HepG2 (cell line): ENCODE results near the gene STYX. TPM values are rescaled to one million over a fixed set of nuclear protein-coding genes. Genes with fewer than 3 reads are reported as not detected.

Experiments used
- ATAC-seq: fragments of 200-7000 bp; cut with Tn5 transposase; 3 replicates; pipeline ENCODE4 v1.9.1; 2020; ENCODE audit warnings: mild to moderate bottlenecking, moderate library complexity
- BruUV-seq: library from RNA; stranded (reverse); fragments of 400-500 nt; replicated peaks from 2 replicates; lab custom pipeline; 2021; lab: Mats Ljungman, UMichigan
- CTCF ChIA-PET: fragments of 300-600 bp; formaldehyde crosslinking; extraction: SDS; loops from one replicate; lab custom pipeline; 2021; ENCODE audit warnings: low total read pairs, inconsistent platforms, low intra/inter-chr PET ratio; lab: Yijun Ruan, JAX
- POLR2A ChIA-PET: fragments of 350-600 bp; sonication (Branson Sonifier 250); formaldehyde crosslinking; loops from one replicate; lab custom pipeline; 2020; ENCODE audit warnings: antibody characterized with exemption, inconsistent platforms; lab: Yijun Ruan, JAX
- DNase-seq: peaks from one replicate; pipeline ENCODE4 v3.0.0-alpha.2; 2015; ENCODE audit warnings: low spot score
- FAIRE-seq: peaks from 3 replicates; lab custom pipeline; 2011; peaks lifted over from hg19 to GRCh38; lab: Jason Lieb, UNC
- H2AFZ ChIP-seq: one replicate; pipeline ENCODE4 v1.6.1; 2011; ENCODE audit warnings: low read length, inconsistent platforms
- H3K27ac ChIP-seq: fragments of 300-600 bp; 3 replicates; pipeline ENCODE4 v1.8.0; 2011; ENCODE audit warnings: mixed run types, mild to moderate bottlenecking, mixed read lengths, low read length, inconsistent platforms; ENCODE audit not compliant: insufficient read depth; ENCODE audit errors: extremely low read length
- H3K27me3 ChIP-seq, 2 experiments: fragments of 200-600 bp in 1 of 2; 2 replicates in 1 of 2; 3 replicates in 1 of 2; pipeline versions ENCODE4 v1.6.0 to v1.8.0; 2011; ENCODE audit warnings: low read length in 2 of 2, mild to moderate bottlenecking in 2 of 2, moderate library complexity in 2 of 2, inconsistent platforms in 1 of 2; ENCODE audit not compliant: insufficient read depth in 2 of 2, control insufficient read depth in 1 of 2
- H3K36me3 ChIP-seq, 2 experiments: fragments of 200-600 bp in 1 of 2; replicated peaks in 1 of 2; 2 replicates in 1 of 2; 3 replicates in 1 of 2; pipeline versions ENCODE4 v1.5.1 to v1.8.0; 2011; ENCODE audit warnings: low read length in 2 of 2, inconsistent platforms in 1 of 2; ENCODE audit not compliant: insufficient read depth in 2 of 2, control insufficient read depth in 1 of 2
- H3K4me1 ChIP-seq: 2 replicates; pipeline ENCODE4 v1.5.1; 2012; ENCODE audit warnings: low read length, inconsistent platforms; ENCODE audit not compliant: insufficient read depth
- H3K4me2 ChIP-seq: 2 replicates; pipeline ENCODE4 v1.6.0; 2011; ENCODE audit warnings: low read depth, low read length, inconsistent platforms
- H3K4me3 ChIP-seq, 3 experiments: fragments of 200-600 bp in 1 of 3; sonication (generic), shearing (Covaris generic) in 1 of 3; replicated peaks in 1 of 3; 2 replicates each; pipeline ENCODE4 v1.5.1; 2011 to 2016; ENCODE audit warnings: low read length in 3 of 3, inconsistent platforms in 2 of 3, low read depth in 2 of 3, mild to moderate bottlenecking in 2 of 3, control low read depth in 1 of 3, mixed read lengths in 1 of 3; ENCODE audit not compliant: insufficient read depth in 1 of 3
- H3K79me2 ChIP-seq: one replicate; pipeline ENCODE4 v1.6.1; 2011; ENCODE audit warnings: low read length, inconsistent platforms; ENCODE audit not compliant: insufficient read depth
- H3K9ac ChIP-seq: 2 replicates; pipeline ENCODE4 v1.6.0; 2011; ENCODE audit warnings: mild to moderate bottlenecking, low read depth, low read length, inconsistent platforms; ENCODE audit not compliant: insufficient read depth
- H3K9me3 ChIP-seq: 2 replicates; pipeline ENCODE4 v1.5.1; 2012; ENCODE audit warnings: mild to moderate bottlenecking, low read length
- H4K20me1 ChIP-seq: 2 replicates; pipeline ENCODE4 v1.6.0; 2011; ENCODE audit warnings: inconsistent platforms, mild to moderate bottlenecking, low read length, moderate library complexity; ENCODE audit not compliant: insufficient read depth
- PRDM15 ChIP-seq: sonication (generic); formaldehyde crosslinking; IDR thresholded peaks from 2 replicates; pipeline ENCODE4 v1.4.0; 2020; ENCODE audit warnings: missing genetic modification reagents
- RNF2 ChIP-seq: fragments of 450-650 bp; conservative IDR thresholded peaks from 2 replicates; pipeline ENCODE4 v1.6.1; 2016; ENCODE audit warnings: low read depth
- SIN3B ChIP-seq: fragments of 150-350 bp; IDR thresholded peaks from 2 replicates; pipeline ENCODE4 v1.6.1; 2014; ENCODE audit warnings: low read length
- TERF1 ChIP-seq: sonication (generic); formaldehyde crosslinking; IDR thresholded peaks from 2 replicates; pipeline ENCODE4 v1.8.0; 2022; ENCODE audit warnings: mild to moderate bottlenecking, missing genetic modification reagents, moderate library complexity
- TRIM22 ChIP-seq: fragments of 450-650 bp; IDR thresholded peaks from 2 replicates; pipeline ENCODE4 v1.6.1; 2017
- ZNF275 ChIP-seq: sonication (generic); formaldehyde crosslinking; IDR thresholded peaks from 2 replicates; pipeline ENCODE4 v1.8.0; 2022; ENCODE audit warnings: missing genetic modification reagents, mild to moderate bottlenecking, inconsistent platforms, borderline replicate concordance
- ZUFSP ChIP-seq: sonication (generic); formaldehyde crosslinking; IDR thresholded peaks from 2 replicates; pipeline ENCODE4 v1.9.0; 2021; ENCODE audit warnings: missing genetic modification reagents, mild to moderate bottlenecking, borderline replicate concordance
- WGBS: methylation state at CpG from one replicate; pipeline ENCODE4 v1.1.6; 2017; ENCODE audit warnings: low lambda C conversion rate; 5-methylcytosine and 5-hydroxymethylcytosine counted together
- in situ Hi-C: cut with HindIII; loops from 2 replicates; pipeline ENCODE4 v1.10.0; 2017; ENCODE audit warnings: low pct_unique_long_range_greater_than_20kb; ENCODE audit not compliant: extremely low pct_ligation_motif_present
- intact Hi-C: fragments of 100-400 bp; cut with micrococcal nuclease; formaldehyde crosslinking; loops from one replicate; pipeline ENCODE4 v1.10.0; 2022; ENCODE audit not compliant: unreplicated experiment
- polyA plus RNA-seq, 8 experiments: library from polyadenylated mRNA; depleted of rRNA in 3 of 8; stranded (reverse) in 7 of 8; unstranded in 1 of 8; fragments of >200 nt; fragmentation: Illumina TruSeq in 4 of 8; extraction: Trizol in 4 of 8; gene quantifications; 2 replicates each; pipeline versions ENCODE4 v1.2.1 to v1.2.3, GENCODE V29; 2011 to 2016; ENCODE audit warnings: low read depth in 4 of 8, missing spikeins in 1 of 8, mixed read lengths in 1 of 8; ENCODE audit not compliant: insufficient read depth in 1 of 8
- total RNA-seq, 5 experiments: library from RNA; depleted of rRNA; stranded (reverse); fragments of >200 nt; fragmentation: Illumina TruSeq; extraction: Trizol; gene quantifications; 2 replicates each; pipeline ENCODE4 v1.2.3, GENCODE V29; 2016; ENCODE audit warnings: low read depth in 1 of 5

The STYX gene
- total and polyA plus RNA-seq, 2 of the 13 experiments (the other 11 are each of a cell fraction or from before 2014, with no cell fraction given): 6.6 to 10.9 TPM

- intact Hi-C loops (no loop called here), in situ Hi-C loops (no loop called here)
- no TSS peak for BruUV-seq
- H3K9ac ChIP-seq: no peak overlapping the region
- CTCF ChIA-PET: no interaction called here
- WGBS: 73% methylated on average over 3 of the region's 3 CpGs
- no peaks in the 10 kb centered on the region for H4K20me1 ChIP-seq
- POLR2A ChIA-PET: interaction anchor here (1.4 kb wide), 1 partner anchor 11 kb away, joined by 5 read pairs; the partner anchor contains the start of gene GNPNAT1
- no peak for FAIRE-seq
- no peaks in the 10 kb centered on the region for H3K27me3 ChIP-seq
- no peak for TF ChIP-seq SIN3B
- TF ChIP-seq TRIM22: no peak
- TF ChIP-seq TERF1 (CRISPR knock-in tag): no peak
- no peak for TF ChIP-seq RNF2
- TF ChIP-seq ZNF275 (CRISPR knock-in tag): no peak
- no peak for TF ChIP-seq PRDM15 (CRISPR knock-in tag)
- TF ChIP-seq ZUFSP: no peak
- peaks cover 25% of the 10 kb centered on the region for H3K4me1 ChIP-seq
- H2AFZ ChIP-seq: no peak overlapping the region
- H3K36me3 ChIP-seq: no peaks in the 10 kb centered on the region
- no peak overlapping the region for H3K4me2 ChIP-seq
- no peak for ATAC-seq
- no peak overlapping the region for H3K4me3 ChIP-seq
- H3K27ac ChIP-seq: no peak overlapping the region
- H3K79me2 ChIP-seq: no peaks in the 10 kb centered on the region
- no peak for DNase-seq
- no peaks in the 10 kb centered on the region for H3K9me3 ChIP-seq
Measured at GRCh38 chr14:52802597-52802996, 72.6 kb downstream of the STYX start.
